Colon (tissue), 2 donors: ENCODE measurements around the gene PDE8A.

Experiments used
- FAIRE-seq: peaks from 2 replicates; lab custom pipeline; 2012; peaks lifted over from hg19 to GRCh38; lab: Jason Lieb, UNC
- donor health status: control.
- donor health status: control.

Gene PDE8A

GRCh38 chr15:85091990-85092389 lies 110.3 kb downstream of the PDE8A start:
- no peak for FAIRE-seq

GRCh38 chr15:85094685-85095084 lies 113.0 kb downstream of the PDE8A start:
- no peak for FAIRE-seq

GRCh38 chr15:85095566-85095965 lies 113.9 kb downstream of the PDE8A start:
- FAIRE-seq: no peak

- no peak for FAIRE-seq
Observed at GRCh38 chr15:85097250-85097649, 115.6 kb downstream of the PDE8A start.

- FAIRE-seq: no peak
Observed at GRCh38 chr15:85097725-85098124, 116.1 kb downstream of the PDE8A start.

DNA sequence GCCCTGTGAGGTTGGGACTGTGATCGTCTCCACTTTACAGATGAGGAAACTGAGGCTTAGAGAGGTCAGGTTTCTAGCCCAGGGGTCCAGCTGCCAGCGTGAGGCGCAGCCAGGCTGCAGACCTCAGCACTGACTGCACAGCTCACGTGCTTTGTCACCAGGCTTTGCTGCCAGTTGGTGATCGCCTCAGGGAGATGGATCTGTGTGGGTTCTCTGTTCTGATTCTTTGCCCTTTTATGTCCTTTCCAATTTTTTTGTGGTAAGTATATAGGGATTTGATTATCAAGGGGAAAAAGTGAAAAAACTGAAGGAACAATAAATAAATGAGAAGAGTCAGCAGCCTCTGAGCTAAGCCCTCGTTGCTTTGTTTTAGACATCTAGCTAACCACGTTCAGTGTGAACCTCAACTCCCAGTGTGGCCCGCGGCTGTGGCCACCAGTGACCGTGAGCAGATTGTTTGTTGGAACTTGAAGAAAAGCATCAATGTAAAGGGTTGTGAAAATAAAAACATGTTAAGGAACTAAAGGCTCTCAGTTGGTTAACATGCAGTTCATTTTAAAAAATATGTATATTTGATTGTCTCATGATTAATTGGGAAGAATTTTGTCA lies 117.6 kb downstream of the PDE8A start:
- no peak for FAIRE-seq

GRCh38 chr15:85100186-85100937 lies 118.7 kb downstream of the PDE8A start:
- FAIRE-seq: no peak

DNA sequence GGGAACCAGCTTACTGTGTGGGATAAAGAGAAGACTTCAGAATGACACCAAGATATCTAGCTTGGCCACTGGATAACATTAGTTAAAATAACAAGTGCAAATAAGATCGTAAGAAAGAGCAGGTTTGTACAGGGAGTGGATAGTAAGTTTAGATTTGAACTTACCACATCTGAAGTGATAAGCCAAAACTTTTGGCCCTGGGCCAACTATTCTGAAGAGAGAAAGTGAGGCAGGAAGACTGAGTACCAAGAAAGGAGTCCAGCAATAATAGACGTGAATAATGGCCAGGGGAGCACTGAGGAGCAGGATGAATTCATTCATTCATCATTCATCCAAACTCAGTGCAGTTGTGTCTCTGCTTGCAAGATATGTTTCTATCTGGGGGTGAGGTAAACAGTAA lies 122.9 kb downstream of the PDE8A start:
- no peak for FAIRE-seq

GRCh38 chr15:85108136-85108535 lies 126.5 kb downstream of the PDE8A start:
- FAIRE-seq: no peak

- no peak for FAIRE-seq
Observed at GRCh38 chr15:85109333-85109732, 127.7 kb downstream of the PDE8A start.

DNA sequence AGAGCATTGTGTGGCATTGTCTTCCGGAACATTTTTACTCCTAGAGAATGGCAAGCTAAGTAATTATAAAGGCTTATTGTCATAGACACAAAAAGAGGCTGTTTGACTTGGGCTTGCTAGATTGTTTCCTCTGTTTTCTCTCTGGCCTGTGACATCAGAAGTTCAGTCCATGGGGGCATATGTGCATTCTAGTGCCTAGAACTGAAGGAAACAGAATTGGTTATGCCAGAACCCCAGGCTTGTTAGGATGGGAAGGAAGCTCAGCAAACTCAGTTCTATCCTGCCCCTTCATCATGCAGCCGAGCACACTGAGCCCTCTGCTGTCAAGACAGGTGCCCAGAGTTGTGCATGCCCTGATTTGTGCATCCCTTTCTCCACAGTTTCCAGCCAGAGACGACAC lies 131.3 kb downstream of the PDE8A start:
- FAIRE-seq: no peak

DNA sequence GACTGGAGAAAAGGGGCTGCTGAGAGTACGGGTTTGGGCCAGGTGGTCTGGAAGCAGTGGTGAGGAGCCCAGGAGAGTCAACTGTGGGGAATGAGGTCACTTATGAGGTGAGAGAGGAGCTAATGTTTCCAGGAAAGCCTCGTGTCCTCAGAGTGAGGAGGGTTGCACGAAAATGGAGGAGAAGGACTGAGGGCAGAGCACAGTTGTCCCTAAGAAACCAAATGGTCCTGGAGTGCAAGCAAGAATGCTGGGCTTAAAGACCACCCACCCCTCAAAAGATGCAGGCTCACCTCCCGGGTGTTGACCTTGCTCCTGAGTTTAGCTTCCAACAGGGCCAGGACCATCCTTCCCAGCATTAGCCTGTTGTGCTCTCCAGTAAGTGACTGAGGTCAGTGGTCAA lies 133.2 kb downstream of the PDE8A start:
- FAIRE-seq: no peak

DNA sequence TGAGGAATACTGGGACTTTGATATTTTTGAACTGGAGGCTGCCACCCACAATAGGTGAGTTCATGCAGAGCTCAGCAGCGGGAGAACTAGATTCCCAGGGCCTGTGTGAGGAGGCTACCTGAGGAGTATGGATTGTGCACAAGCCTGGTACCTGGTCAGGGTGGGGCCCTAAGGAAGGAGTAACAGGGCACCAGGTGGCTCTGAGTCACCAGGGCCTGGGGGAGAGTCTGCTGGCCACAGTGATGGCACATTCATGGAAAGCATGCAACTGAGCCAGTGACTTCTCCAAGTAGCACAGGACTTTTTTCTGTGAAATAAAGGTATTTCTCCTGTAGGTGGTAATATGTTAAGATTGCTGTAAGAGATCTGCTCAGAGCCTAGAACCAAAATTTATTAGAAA lies 134.4 kb downstream of the PDE8A start:
- FAIRE-seq: no peak

GRCh38 chr15:85116494-85116893 lies 134.8 kb downstream of the PDE8A start:
- FAIRE-seq: no peak

DNA sequence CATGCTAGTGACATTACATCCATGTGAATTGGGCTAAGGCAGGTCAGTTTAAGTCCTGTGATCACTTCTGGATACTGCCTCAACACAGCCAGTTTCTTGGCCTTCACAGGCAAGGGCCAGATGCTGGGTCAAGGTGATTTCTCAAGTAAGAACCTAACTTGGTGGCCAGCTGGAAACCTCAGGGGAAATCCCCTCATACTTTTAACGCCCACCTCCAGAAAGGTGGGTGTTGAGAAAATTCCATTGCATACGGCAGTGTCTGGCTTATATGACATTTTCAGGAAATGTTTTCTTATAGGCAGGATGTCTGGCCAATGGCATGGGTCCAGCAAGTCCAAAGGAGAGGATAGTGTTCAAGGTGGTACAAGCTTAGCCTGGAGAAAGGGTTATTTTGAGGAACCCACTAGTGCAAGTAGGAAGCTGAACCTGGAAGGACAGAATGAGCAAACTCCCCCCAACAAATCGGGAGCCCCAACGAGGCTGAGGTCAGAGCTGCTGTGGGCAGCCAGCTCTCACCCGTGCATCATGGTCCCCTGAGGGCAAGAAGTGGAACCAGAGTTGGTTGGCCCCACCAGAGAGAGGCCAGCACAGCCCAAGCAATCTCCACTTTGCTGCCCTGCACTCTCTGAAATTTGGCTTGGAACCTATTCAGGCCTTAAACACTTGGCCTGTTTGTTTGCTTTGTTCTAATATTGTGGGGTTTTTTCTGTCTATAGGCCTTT lies 135.4 kb downstream of the PDE8A start:
- FAIRE-seq: no peak

- FAIRE-seq: no peak
Observed at GRCh38 chr15:85118173-85118572, 136.5 kb downstream of the PDE8A start.

GRCh38 chr15:85118581-85118980 lies 136.9 kb downstream of the PDE8A start:
- no peak for FAIRE-seq

DNA sequence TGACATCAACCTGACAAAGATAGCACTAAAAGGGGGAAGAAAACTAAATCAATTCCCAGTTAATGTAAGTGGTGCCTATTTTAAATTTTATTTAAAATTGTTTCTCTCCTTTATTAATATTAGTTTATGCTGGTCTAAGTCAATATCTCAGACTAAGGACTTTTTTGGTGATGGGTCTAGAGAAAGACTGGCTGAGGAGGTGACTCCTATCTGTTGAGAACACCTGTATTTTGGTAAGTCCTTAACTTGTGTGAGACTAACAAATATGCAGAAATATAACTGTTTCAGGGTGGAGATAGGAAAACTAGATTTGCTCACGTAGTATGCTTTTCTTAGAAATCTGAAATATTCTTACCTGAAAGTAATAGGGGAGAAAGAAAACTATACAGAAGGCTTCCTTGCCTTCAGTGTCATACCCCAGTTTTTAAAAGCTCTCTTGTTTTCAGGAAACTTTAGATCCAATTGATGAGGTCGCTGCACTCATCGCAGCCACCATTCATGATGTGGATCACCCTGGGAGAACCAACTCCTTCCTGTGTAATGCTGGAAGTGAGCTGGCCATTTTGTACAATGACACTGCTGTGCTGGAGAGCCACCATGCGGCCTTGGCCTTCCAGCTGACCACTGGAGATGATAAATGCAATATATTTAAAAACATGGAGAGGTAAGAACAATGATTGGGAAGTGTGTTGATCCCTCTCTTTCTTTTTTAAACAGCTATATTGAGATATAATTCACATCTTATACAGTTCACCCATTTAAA lies 138.9 kb downstream of the PDE8A start:
- no peak for FAIRE-seq

GRCh38 chr15:85124173-85124572 lies 142.5 kb downstream of the PDE8A start:
- no peak for FAIRE-seq

GRCh38 chr15:85125056-85125661 lies 143.5 kb downstream of the PDE8A start:
- no peak for FAIRE-seq

DNA sequence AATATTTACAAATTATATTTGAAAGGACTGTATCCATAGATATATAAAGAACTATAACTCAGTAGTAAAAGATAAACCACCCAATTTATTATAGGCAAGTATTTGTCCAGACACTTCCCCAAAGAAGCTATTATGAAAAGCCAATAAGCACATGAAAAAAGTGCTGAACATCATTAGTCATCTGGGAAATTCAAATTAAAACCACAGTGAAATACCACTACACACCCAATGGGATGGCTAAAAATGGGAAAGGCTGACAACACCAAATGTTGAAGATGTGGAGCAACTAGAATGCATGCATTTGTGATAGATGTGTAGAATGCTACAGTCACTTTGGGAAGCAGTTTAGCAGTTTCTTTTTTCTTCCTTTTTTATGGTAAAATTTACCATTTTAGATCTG lies 147.0 kb downstream of the PDE8A start:
- no peak for FAIRE-seq

DNA sequence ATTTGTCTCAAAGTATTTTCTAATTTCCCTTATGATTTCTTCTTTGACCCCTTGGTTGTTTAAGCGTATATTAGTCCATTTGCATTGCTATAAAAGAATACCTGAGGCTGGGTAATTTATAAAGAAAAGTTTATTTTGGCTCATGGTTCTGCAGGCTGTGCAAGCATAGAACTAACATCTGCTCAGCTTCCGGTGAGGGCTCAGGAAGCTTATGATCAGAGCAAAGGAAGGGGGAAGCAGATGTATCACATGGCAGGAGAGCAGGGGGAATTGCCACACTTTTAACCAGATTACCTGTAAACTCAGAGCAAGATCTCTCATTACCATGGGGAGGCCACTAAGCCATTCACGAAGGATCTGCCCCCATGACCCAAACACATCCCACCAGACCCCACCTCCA lies 148.2 kb downstream of the PDE8A start:
- FAIRE-seq: no peak
